Upper lobe of right lung (tissue), 1 donor: ENCODE data around the gene BIRC2. TPM values are rescaled to one million over a fixed set of nuclear protein-coding genes. Genes with fewer than 3 reads are reported as not detected.
"Not testable (repeated sequence)": the region's sequence is repeated elsewhere in the genome, so short reads cannot be mapped to it uniquely, and the experiment has no call there.

Experiments used
- ATAC-seq: fragments of 200-7000 bp; cut with Tn5 transposase; one replicate; pipeline ENCODE4 v1.9.1; 2020; ENCODE audit warnings: mild to moderate bottlenecking, moderate library complexity
- DNase-seq: peaks from one replicate; pipeline ENCODE4 v3.0.0-alpha.2; 2020
- H3K27ac ChIP-seq: fragments of 200-600 bp; one replicate; pipeline ENCODE4 v1.8.0; 2022
- H3K27me3 ChIP-seq: fragments of 200-600 bp; one replicate; pipeline ENCODE4 v1.8.0; 2022; ENCODE audit warnings: mild to moderate bottlenecking
- H3K36me3 ChIP-seq: fragments of 200-600 bp; one replicate; pipeline ENCODE4 v1.8.0; 2022
- H3K4me1 ChIP-seq: fragments of 200-600 bp; one replicate; pipeline ENCODE4 v1.8.0; 2022
- H3K4me3 ChIP-seq: fragments of 200-600 bp; one replicate; pipeline ENCODE4 v1.8.0; 2022; ENCODE audit warnings: mild to moderate bottlenecking
- H3K9me3 ChIP-seq: fragments of 200-600 bp; one replicate; pipeline ENCODE4 v1.8.0; 2022
- CTCF ChIP-seq: fragments of 200-600 bp; IDR thresholded peaks from one replicate; pipeline ENCODE4 v1.8.0; 2022; ENCODE audit warnings: antibody characterized with exemption
- intact Hi-C: fragments of 100-400 bp; cut with DNase I; formaldehyde crosslinking; loops from one replicate; pipeline ENCODE4 v1.11.0; 2022
- long read RNA-seq: library from polyadenylated mRNA; unstranded; transcript quantifications from one replicate; pipeline ENCODE4 v2.0.0, GENCODE V29; 2021
- total RNA-seq: library from RNA; stranded (reverse); fragmentation: NEBNext Ultra II Directional; extraction: Animal tissue kit (Norgen Biotek cat#: 25700); gene quantifications from one replicate; pipeline ENCODE4 v1.2.1, GENCODE V29; 2021
- donor health status: DM: no; HTN: yes; CAD: no; lungs with severe emphysema.

BIRC2 gene
- 44.1 TPM for total RNA-seq
- long read RNA-seq, full-length matches to known transcripts, result 94 of 115 reads
- long read RNA-seq, partial matches to known transcripts, result 5 of 115 reads
- long read RNA-seq, other reads (novel, unspliced or antisense), result 16 of 115 reads

- Histone ChIP-seq H3K4me3 (peak within 1 kb of the TSS; percentile 86), H3K27me3 (no peaks in the 10 kb centered on the region), H3K36me3 (peaks cover 15% of the 10 kb centered on the region), H3K4me1 (peaks cover 19% of the 10 kb centered on the region), H3K9me3 (no peaks in the 10 kb centered on the region), H3K27ac (peak within 1 kb of the TSS; percentile 98)
- intact Hi-C loops, result no loop called here
- DNase-seq, result peak; percentile 97
- ATAC-seq, result peak; percentile 98
- peak; percentile 72 for TF ChIP-seq CTCF
Measured at GRCh38 chr11:102346748-102347461, at the start of gene BIRC2. TSS of gene BIRC2 (plus strand) at chr11:102347214. CDS start at chr11:102349855, 2,641 bp downstream.

- H3K4me1 ChIP-seq, H3K27ac ChIP-seq, H3K9me3 ChIP-seq, ATAC-seq, H3K4me3 ChIP-seq, intact Hi-C loops, DNase-seq, H3K36me3 ChIP-seq, H3K27me3 ChIP-seq: not testable (repeated sequence)
Measured at GRCh38 chr11:102300837-102301236, 46.2 kb upstream of the BIRC2 start.

- Histone ChIP-seq H3K4me3 (no peak overlapping the region), H3K27me3 (no peaks in the 10 kb centered on the region), H3K9me3 (no peaks in the 10 kb centered on the region), H3K4me1 (peaks cover 10% of the 10 kb centered on the region), H3K36me3 (no peaks in the 10 kb centered on the region), H3K27ac (no peak overlapping the region)
- intact Hi-C loops, result no loop called here
- DNase-seq (no peak), ATAC-seq (no peak)
- TF ChIP-seq CTCF, result no peak
Measured at GRCh38 chr11:102302241-102302640, 44.8 kb upstream of the BIRC2 start.

GRCh38 chr11:102304686-102305085 lies 42.3 kb upstream of the BIRC2 start:
- no peak for DNase-seq
- no peak for TF ChIP-seq CTCF
- Histone ChIP-seq H3K4me1 (peaks cover 13% of the 10 kb centered on the region), H3K4me3 (no peak overlapping the region), H3K36me3 (no peaks in the 10 kb centered on the region), H3K9me3 (no peaks in the 10 kb centered on the region), H3K27ac (no peak overlapping the region), H3K27me3 (no peaks in the 10 kb centered on the region)
- intact Hi-C loops, result no loop called here
- no peak for ATAC-seq

GRCh38 chr11:102305352-102306047 lies 41.5 kb upstream of the BIRC2 start:
- no peak for TF ChIP-seq CTCF
- Histone ChIP-seq H3K27ac (peak overlapping the region; percentile 55), H3K4me3 (no peak overlapping the region), H3K4me1 (peaks cover 13% of the 10 kb centered on the region), H3K9me3 (no peaks in the 10 kb centered on the region), H3K36me3 (no peaks in the 10 kb centered on the region), H3K27me3 (no peaks in the 10 kb centered on the region)
- no peak for DNase-seq
- ATAC-seq, result no peak
- intact Hi-C loops, result no loop called here

- Histone ChIP-seq H3K36me3 (no peaks in the 10 kb centered on the region), H3K27me3 (no peaks in the 10 kb centered on the region), H3K4me3 (no peak overlapping the region), H3K27ac (peak overlapping the region; percentile 55), H3K9me3 (no peaks in the 10 kb centered on the region), H3K4me1 (peaks cover 13% of the 10 kb centered on the region)
- DNase-seq (peak; percentile 87), ATAC-seq (peak; percentile 99)
- intact Hi-C loops, result no loop called here
- TF ChIP-seq CTCF, result peak; percentile 13
Measured at GRCh38 chr11:102306048-102306597, 40.9 kb upstream of the BIRC2 start.
